NCI-H2227 (cell line): ENCODE results near the gene CPXM2.
A peak's percentile ranks its signal among the peaks of the same experiment; 100 is the strongest.

ENCODE experiments used
- DNase-seq: peaks from one replicate; lab custom pipeline; 2025; ENCODE audit not compliant: unreplicated experiment; lab: John Stamatoyannopoulos, UW

The CPXM2 gene

GRCh38 chr10:123778719-123779517 is 112.7 kb downstream of the CPXM2 start:
- DNase-seq: no peak

- no peak for DNase-seq
These were observed 113.7 kb downstream of the CPXM2 start for GRCh38 chr10:123777881-123778280.

GRCh38 chr10:123774132-123774742 is 117.4 kb downstream of the CPXM2 start:
- DNase-seq: peak; percentile 8

GRCh38 chr10:123772645-123773508 is 118.7 kb downstream of the CPXM2 start:
- no peak for DNase-seq

GRCh38 chr10:123771877-123772644 is 119.5 kb downstream of the CPXM2 start:
- no peak for DNase-seq

GRCh38 chr10:123769647-123770046 is 122.0 kb downstream of the CPXM2 start:
- no peak for DNase-seq

GRCh38 chr10:123766761-123767160 is 124.8 kb downstream of the CPXM2 start:
- no peak for DNase-seq

GRCh38 chr10:123766012-123766411 is 125.6 kb downstream of the CPXM2 start:
- DNase-seq: peak; percentile 4

GRCh38 chr10:123761666-123762230 is 129.9 kb downstream of the CPXM2 start:
- no peak for DNase-seq

GRCh38 chr10:123761038-123761428 is 130.6 kb downstream of the CPXM2 start:
- no peak for DNase-seq

- no peak for DNase-seq
These were observed 131.1 kb downstream of the CPXM2 start for GRCh38 chr10:123760356-123761037.

- DNase-seq: peak; percentile 40
These were observed 132.0 kb downstream of the CPXM2 start for GRCh38 chr10:123759501-123760031.

- DNase-seq: no peak
These were observed 132.6 kb downstream of the CPXM2 start for GRCh38 chr10:123759041-123759440.

- no peak for DNase-seq
These were observed 133.8 kb downstream of the CPXM2 start for GRCh38 chr10:123757853-123758252.

GRCh38 chr10:123755061-123755460 is 136.5 kb downstream of the CPXM2 start:
- no peak for DNase-seq

- DNase-seq: no peak
These were observed 137.5 kb downstream of the CPXM2 start for GRCh38 chr10:123754123-123754522.

GRCh38 chr10:123751342-123752134 is 140.1 kb downstream of the CPXM2 start:
- DNase-seq: no peak

GRCh38 chr10:123750901-123751300 is 140.7 kb downstream of the CPXM2 start:
- DNase-seq: no peak

- DNase-seq: no peak
These were observed 142.9 kb downstream of the CPXM2 start for GRCh38 chr10:123748711-123749110.
